Heart right ventricle (tissue), 16 donors: ENCODE data around the gene HDGFL1. TPM values are rescaled to one million over a fixed set of nuclear protein-coding genes. Genes with fewer than 3 reads are reported as not detected.

Source experiments
- ATAC-seq, 8 donors: fragments of 200-7000 bp; cut with Tn5 transposase; one replicate each; pipeline ENCODE4 v1.9.1; 2020; ENCODE audit warnings: mild to moderate bottlenecking in 8 of 8, moderate library complexity in 8 of 8, moderate number of reproducible peaks in 1 of 8
- DNase-seq, 2 donors: peaks; one replicate each; pipeline ENCODE4 v3.0.0-alpha.2; 2020
- H3K27ac ChIP-seq, 10 donors: fragments of 200-600 bp; sonication (generic) in 2 of 10; one replicate each; pipeline versions ENCODE4 v1.5.0 to v1.8.0; 2020 to 2022; ENCODE audit warnings: mild to moderate bottlenecking in 3 of 10
- H3K27me3 ChIP-seq, 7 donors: fragments of 200-600 bp; one replicate each; pipeline ENCODE4 v1.8.0; 2021 to 2022; ENCODE audit warnings: mild to moderate bottlenecking in 2 of 7
- H3K36me3 ChIP-seq, 9 donors: fragments of 200-600 bp; sonication (generic) in 1 of 9; one replicate each; pipeline versions ENCODE4 v1.5.0 to v1.8.0; 2020 to 2022; ENCODE audit warnings: mild to moderate bottlenecking in 2 of 9
- H3K4me1 ChIP-seq, 9 donors: fragments of 200-600 bp; sonication (generic) in 1 of 9; one replicate each; pipeline versions ENCODE4 v1.5.0 to v1.8.0; 2020 to 2022; ENCODE audit warnings: mild to moderate bottlenecking in 4 of 9
- H3K4me3 ChIP-seq, 10 donors: fragments of 200-600 bp; sonication (generic) in 2 of 10; one replicate each; pipeline versions ENCODE4 v1.5.0 to v1.8.0; 2020 to 2022; ENCODE audit warnings: mild to moderate bottlenecking in 7 of 10, moderate library complexity in 2 of 10
- H3K9me3 ChIP-seq, 11 donors: fragments of 200-600 bp in 10 of 11; sonication (generic) in 2 of 11; one replicate each; pipeline versions ENCODE4 v1.5.0 to v1.8.0; 2013 to 2022; ENCODE audit warnings: mild to moderate bottlenecking in 2 of 11, control low read depth in 1 of 11, moderate library complexity in 1 of 11
- WGBS, 2 donors: extraction: QIAGEN DNeasy Blood & Tissue Kit; methylation state at CpG; one replicate each; pipeline ENCODE4 v1.1.7; 2013; ENCODE audit warnings: inconsistent platforms in 1 of 2; 5-methylcytosine and 5-hydroxymethylcytosine counted together
- intact Hi-C, 10 donors: fragments of 100-400 bp; cut with DNase I; formaldehyde crosslinking; loops; one replicate each; pipeline versions ENCODE4 v1.11.1 to v1.14.2; 2022
- polyA plus RNA-seq, 2 donors: library from polyadenylated mRNA; stranded (reverse); fragments of 200-250 nt; gene quantifications; one replicate each; pipeline ENCODE4 v1.2.3, GENCODE V29; 2013
- total RNA-seq, 10 donors: library from RNA; stranded (reverse); fragmentation: NEBNext Ultra II Directional in 3 of 10; extraction: Animal tissue kit (Norgen Biotek cat#: 25700) in 3 of 10; gene quantifications; one replicate each; pipeline versions ENCODE4 v1.2.1 to v1.2.4, GENCODE V29; 2021 to 2023
- TF ChIP-seq, protein P1 (sequence below), 9 donors: fragments of 200-600 bp; sonication (generic) in 2 of 9; IDR thresholded peaks; one replicate each; pipeline versions ENCODE4 v1.5.0 to v1.8.0; 2021 to 2022; ENCODE audit warnings: antibody characterized with exemption in 9 of 9, mild to moderate bottlenecking in 5 of 9, moderate library complexity in 1 of 9
- donor health status: Arrhythmogenic right ventricular cardiomyopathy.
- donor health status: ischemic (EF 13 %, LVEDD 7.1; RV severe dilation, severe dysfunction).
- donor health status: healthy with polysubstance abuse.
- donor health status: DM: no; HTN: yes; CAD: no.
- donor health status: DM: no; HTN: no; CAD: no.
- donor health status: ischemic (EF 25% LVEDD 6.9; RV normal size, moderate dysfunction).
- donor health status: ischemic (EF 25% LVEDD 5.7; RV mildly dilated, moderate dysfunction).
- donor health status: healthy.
- donor health status: DM: yes; HTN: yes; CAD: no.
- donor health status: Ischemic cardiomyopathy.
- donor health status: ischemic (EF 35%, LVEDD 5.7; RV mildly dilated, moderate dysfunction).
- donor health status: nonischemic (EF 11% LVEDD 7.7; RV severe dilation, severe dysfunction).
- donor health status: DM: yes; HTN: yes; CAD: no.
- donor health status: PGD.
- donor health status: ischemic (EF 29% LVEDD 5.4; RV normal size, mild dysfunction).
- donor health status: nonischemic (EF 23%, LVEDD 6.1; RV moderate dilation, normal function).

Gene HDGFL1
- total and polyA plus RNA-seq, 12 donors, result not detected

DNA sequence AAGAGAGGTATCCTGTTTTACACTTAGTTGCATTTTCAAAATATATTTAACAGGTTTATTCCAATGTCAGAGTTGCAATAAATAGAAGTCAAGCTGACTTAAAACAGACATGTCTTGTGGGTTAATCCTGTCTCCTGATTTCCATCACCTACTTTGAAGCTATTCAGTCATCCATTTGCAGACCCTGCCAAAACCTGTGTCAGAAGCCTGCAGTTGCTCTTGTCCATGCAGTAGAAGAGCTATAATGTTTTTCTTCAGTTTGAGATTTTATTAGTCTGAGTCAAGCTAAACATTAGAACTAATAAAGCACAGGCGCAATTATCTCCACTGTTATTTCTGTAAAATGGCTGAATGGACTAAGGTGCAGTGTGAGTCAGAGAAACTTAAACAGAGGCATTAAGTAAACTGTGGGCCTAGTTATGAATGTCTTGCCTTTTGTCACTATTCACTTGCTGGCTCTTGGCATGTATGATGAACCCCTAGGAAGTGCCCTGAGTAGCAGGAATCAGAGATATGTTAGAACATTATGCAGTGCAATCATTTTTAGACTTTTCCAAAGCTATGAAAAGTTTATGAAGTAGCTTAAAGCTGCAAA, 11.0 kb upstream of the HDGFL1 start:
- intact Hi-C loops, result no loop called here

DNA sequence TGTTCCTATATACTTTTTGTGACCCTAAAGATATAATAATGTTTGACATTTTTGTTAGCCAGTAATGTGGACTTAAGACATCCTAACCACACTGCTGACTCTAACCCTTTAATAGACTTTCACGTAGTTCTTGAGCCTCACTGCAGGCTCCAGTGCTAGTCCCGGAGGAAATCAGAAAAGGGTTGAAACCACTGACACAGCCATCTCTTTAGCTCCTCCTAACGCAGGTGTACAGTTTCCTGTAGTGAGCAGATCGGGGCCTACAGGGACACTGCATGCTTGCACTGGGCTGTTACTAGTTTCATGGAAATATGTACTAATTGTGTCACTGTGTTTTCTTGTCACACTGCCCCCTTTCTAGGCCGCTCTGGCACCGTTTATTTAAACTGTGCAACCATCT, 512 bp upstream of the HDGFL1 start:
- WGBS, 2 donors, result 98% methylated on average over 6 of the region's 6 CpGs
- ATAC-seq, result no peak
- H3K4me1 ChIP-seq, result no peaks in the 10 kb centered on the region
- H3K27me3 ChIP-seq, result no peaks in the 10 kb centered on the region
- no peaks in the 10 kb centered on the region for H3K36me3 ChIP-seq
- H3K27ac ChIP-seq, result no peak overlapping the region
- intact Hi-C loops, result no loop called here
- DNase-seq, result no peak
- H3K4me3 ChIP-seq, result no peak overlapping the region
- TF ChIP-seq, protein P1, sequence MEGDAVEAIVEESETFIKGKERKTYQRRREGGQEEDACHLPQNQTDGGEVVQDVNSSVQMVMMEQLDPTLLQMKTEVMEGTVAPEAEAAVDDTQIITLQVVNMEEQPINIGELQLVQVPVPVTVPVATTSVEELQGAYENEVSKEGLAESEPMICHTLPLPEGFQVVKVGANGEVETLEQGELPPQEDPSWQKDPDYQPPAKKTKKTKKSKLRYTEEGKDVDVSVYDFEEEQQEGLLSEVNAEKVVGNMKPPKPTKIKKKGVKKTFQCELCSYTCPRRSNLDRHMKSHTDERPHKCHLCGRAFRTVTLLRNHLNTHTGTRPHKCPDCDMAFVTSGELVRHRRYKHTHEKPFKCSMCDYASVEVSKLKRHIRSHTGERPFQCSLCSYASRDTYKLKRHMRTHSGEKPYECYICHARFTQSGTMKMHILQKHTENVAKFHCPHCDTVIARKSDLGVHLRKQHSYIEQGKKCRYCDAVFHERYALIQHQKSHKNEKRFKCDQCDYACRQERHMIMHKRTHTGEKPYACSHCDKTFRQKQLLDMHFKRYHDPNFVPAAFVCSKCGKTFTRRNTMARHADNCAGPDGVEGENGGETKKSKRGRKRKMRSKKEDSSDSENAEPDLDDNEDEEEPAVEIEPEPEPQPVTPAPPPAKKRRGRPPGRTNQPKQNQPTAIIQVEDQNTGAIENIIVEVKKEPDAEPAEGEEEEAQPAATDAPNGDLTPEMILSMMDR (IDR thresholded peaks at IDR 0.05), result no peak
- H3K9me3 ChIP-seq, result peaks cover 0 to 16% (median 0%) of the 10 kb centered on the region in 11 donors

More for the DNA sequence above, 11.0 kb upstream of the HDGFL1 start:
- peaks cover 0 to 10% (median 0%) of the 10 kb centered on the region in 9 donors for H3K4me1 ChIP-seq
- ATAC-seq, result no peak
- no peaks in the 10 kb centered on the region for H3K36me3 ChIP-seq
- no peak overlapping the region for H3K4me3 ChIP-seq
- 95 to 100% methylated on average over 1 of the region's 1 CpG for WGBS, 2 donors
- H3K9me3 ChIP-seq, result no peaks in the 10 kb centered on the region
- TF ChIP-seq, protein P1 (IDR thresholded peaks at IDR 0.05), result no peak
- no peaks in the 10 kb centered on the region for H3K27me3 ChIP-seq
- no peak overlapping the region for H3K27ac ChIP-seq
- DNase-seq, result no peak

DNA sequence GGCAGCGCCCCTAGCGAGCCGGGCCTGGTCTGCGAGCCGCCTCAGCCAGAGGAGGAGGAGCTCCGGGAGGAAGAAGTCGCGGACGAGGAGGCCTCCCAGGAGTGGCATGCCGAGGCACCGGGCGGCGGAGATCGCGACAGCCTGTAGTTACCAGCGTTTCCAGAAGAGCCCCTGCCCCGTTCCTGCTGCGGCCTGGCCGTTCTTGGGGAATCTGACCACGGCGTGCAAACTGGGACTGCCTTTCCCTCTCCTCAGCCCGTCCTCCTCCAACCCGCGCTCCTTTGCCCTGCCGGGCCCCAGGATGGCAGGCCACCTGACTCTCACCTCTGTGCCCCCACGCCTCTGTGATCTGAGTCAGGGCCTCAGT, 802 bp downstream of the HDGFL1 start:
- 89% methylated on average over 24 to 26 of the region's 26 CpGs for WGBS, 2 donors
- Histone ChIP-seq H3K27ac (no peak overlapping the region), H3K4me3 (no peak overlapping the region), H3K4me1 (no peaks in the 10 kb centered on the region), H3K36me3 (no peaks in the 10 kb centered on the region), H3K9me3 (peaks cover 0 to 16% (median 0%) of the 10 kb centered on the region in 11 donors), H3K27me3 (no peaks in the 10 kb centered on the region)
- intact Hi-C loops, result no loop called here
- no peak for DNase-seq
- ATAC-seq, result peak in 1 of 8 donors; percentile 47
- TF ChIP-seq, protein P1 (IDR thresholded peaks at IDR 0.05), result no peak

DNA sequence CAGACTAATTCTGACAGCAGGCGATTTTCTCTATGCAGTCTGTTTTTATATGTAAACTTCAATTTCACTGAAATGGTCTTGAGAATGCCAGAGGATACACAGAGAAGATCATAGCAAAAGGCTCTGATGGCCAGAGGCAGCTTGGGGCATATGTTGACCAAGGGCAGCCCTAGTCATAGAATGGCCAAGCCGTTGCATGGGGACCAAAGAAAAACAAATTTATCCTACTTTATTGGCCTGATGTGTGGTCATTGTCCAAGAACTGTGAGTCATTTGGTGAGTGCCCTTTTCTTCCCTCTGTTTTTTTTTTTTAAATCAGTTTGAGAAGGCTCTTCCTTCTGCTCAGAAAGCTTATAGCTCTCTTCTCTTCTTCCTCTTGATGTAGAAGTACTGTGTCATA, 5.8 kb downstream of the HDGFL1 start:
- H3K27ac ChIP-seq, result no peak overlapping the region
- peaks cover 0 to 6% (median 0%) of the 10 kb centered on the region in 11 donors for H3K9me3 ChIP-seq
- no peaks in the 10 kb centered on the region for H3K36me3 ChIP-seq
- H3K4me1 ChIP-seq, result peaks cover 0 to 8% (median 0%) of the 10 kb centered on the region in 9 donors
- no peaks in the 10 kb centered on the region for H3K27me3 ChIP-seq
- intact Hi-C loops, result no loop called here
- no peak for DNase-seq
- ATAC-seq, result no peak
- no peak overlapping the region for H3K4me3 ChIP-seq
- TF ChIP-seq, protein P1 (IDR thresholded peaks at IDR 0.05), result no peak
- 87 to 89% methylated on average over 2 of the region's 2 CpGs for WGBS, 2 donors
